Activated effector memory CD4-positive, alpha-beta T cell treated with Interleukin-2 at 50 U/mL for 16 hours (primary cell): Measurements from ENCODE around the gene TRIM2.

Experiments used
- DNase-seq: peaks from one replicate; pipeline ENCODE4 v3.0.0-alpha.2; 2020

Gene TRIM2

GRCh38 chr4:153290134-153290533 lies 85.9 kb downstream of the TRIM2 start:
- no peak for DNase-seq

- DNase-seq: no peak
These were observed 87.3 kb downstream of the TRIM2 start for GRCh38 chr4:153291562-153291961.

- DNase-seq: no peak
These were observed 88.9 kb downstream of the TRIM2 start for GRCh38 chr4:153292897-153293741.

- DNase-seq: no peak
These were observed 89.5 kb downstream of the TRIM2 start for GRCh38 chr4:153293742-153294057.

GRCh38 chr4:153294631-153295030 lies 90.4 kb downstream of the TRIM2 start:
- DNase-seq: no peak

GRCh38 chr4:153295131-153295755 lies 91.0 kb downstream of the TRIM2 start:
- no peak for DNase-seq

- no peak for DNase-seq
These were observed 92.0 kb downstream of the TRIM2 start for GRCh38 chr4:153296040-153296823.

GRCh38 chr4:153297116-153297515 lies 92.9 kb downstream of the TRIM2 start:
- no peak for DNase-seq

- DNase-seq: no peak
These were observed 106.5 kb downstream of the TRIM2 start for GRCh38 chr4:153310793-153311192.

- DNase-seq: no peak
These were observed 110.7 kb downstream of the TRIM2 start for GRCh38 chr4:153314915-153315314.

- no peak for DNase-seq
These were observed 114.6 kb downstream of the TRIM2 start for GRCh38 chr4:153318696-153319320.

GRCh38 chr4:153322791-153323190 lies 118.5 kb downstream of the TRIM2 start:
- no peak for DNase-seq

GRCh38 chr4:153324046-153324445 lies 119.8 kb downstream of the TRIM2 start:
- DNase-seq: no peak

- no peak for DNase-seq
These were observed 121.3 kb downstream of the TRIM2 start for GRCh38 chr4:153325558-153325957.

GRCh38 chr4:153326513-153326912 lies 122.3 kb downstream of the TRIM2 start:
- no peak for DNase-seq

- no peak for DNase-seq
These were observed 123.0 kb downstream of the TRIM2 start for GRCh38 chr4:153327247-153327646.

- DNase-seq: no peak
These were observed 128.7 kb downstream of the TRIM2 start for GRCh38 chr4:153332936-153333335.

- DNase-seq: no peak
These were observed 129.6 kb downstream of the TRIM2 start for GRCh38 chr4:153333874-153334273.

GRCh38 chr4:153335665-153336064 lies 131.4 kb downstream of the TRIM2 start:
- DNase-seq: no peak

GRCh38 chr4:153337686-153338085 lies 133.4 kb downstream of the TRIM2 start:
- DNase-seq: no peak

GRCh38 chr4:153341575-153342090 lies 137.4 kb downstream of the TRIM2 start:
- no peak for DNase-seq

- no peak for DNase-seq
These were observed 138.7 kb downstream of the TRIM2 start for GRCh38 chr4:153342751-153343552.
